ENCODE data around the gene RAB11FIP4. TPM values are rescaled to one million over a fixed set of nuclear protein-coding genes. Genes with fewer than 3 reads are reported as not detected.

Gene RAB11FIP4
- total RNA-seq, 1 donor from 2014 or later: 21.2 TPM

DNA sequence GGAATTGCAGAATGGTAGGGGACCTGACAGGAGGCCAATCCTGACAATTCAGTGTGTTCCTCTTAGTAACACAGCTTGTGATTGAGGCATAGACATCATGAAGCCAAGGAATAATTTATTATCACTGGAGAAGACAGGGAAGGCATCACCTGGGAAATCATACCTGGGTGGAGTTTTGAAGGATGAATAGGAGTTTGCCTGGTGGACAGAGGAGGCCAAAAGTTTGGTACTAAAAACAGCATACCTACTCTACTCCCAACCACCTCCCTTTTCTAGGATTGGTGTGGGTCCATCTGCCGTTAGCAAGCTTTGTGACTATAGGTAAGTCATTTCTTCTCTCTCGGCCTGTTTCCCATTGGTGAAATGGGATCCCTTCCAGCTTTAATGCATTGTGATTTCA lies 88.0 kb downstream of the RAB11FIP4 start:
- Mint-ChIP-seq H3K36me3 (no peaks in the 10 kb centered on the region), H3K4me1 (no peaks in the 10 kb centered on the region), H3K27ac (no peak overlapping the region), H3K9me3 (no peaks in the 10 kb centered on the region), H3K4me3 (no peak overlapping the region), H3K27me3 (ENCODE audit: low read depth) (peaks cover 9% of the 10 kb centered on the region)
- TF ChIP-seq, protein P1, sequence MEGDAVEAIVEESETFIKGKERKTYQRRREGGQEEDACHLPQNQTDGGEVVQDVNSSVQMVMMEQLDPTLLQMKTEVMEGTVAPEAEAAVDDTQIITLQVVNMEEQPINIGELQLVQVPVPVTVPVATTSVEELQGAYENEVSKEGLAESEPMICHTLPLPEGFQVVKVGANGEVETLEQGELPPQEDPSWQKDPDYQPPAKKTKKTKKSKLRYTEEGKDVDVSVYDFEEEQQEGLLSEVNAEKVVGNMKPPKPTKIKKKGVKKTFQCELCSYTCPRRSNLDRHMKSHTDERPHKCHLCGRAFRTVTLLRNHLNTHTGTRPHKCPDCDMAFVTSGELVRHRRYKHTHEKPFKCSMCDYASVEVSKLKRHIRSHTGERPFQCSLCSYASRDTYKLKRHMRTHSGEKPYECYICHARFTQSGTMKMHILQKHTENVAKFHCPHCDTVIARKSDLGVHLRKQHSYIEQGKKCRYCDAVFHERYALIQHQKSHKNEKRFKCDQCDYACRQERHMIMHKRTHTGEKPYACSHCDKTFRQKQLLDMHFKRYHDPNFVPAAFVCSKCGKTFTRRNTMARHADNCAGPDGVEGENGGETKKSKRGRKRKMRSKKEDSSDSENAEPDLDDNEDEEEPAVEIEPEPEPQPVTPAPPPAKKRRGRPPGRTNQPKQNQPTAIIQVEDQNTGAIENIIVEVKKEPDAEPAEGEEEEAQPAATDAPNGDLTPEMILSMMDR (IDR thresholded peaks at IDR 0.05; ENCODE audit: unreplicated experiment): no peak
- DNase-seq (ENCODE audit: low spot score in 2 of 2, unreplicated experiment in 2 of 2): no peak

DNA sequence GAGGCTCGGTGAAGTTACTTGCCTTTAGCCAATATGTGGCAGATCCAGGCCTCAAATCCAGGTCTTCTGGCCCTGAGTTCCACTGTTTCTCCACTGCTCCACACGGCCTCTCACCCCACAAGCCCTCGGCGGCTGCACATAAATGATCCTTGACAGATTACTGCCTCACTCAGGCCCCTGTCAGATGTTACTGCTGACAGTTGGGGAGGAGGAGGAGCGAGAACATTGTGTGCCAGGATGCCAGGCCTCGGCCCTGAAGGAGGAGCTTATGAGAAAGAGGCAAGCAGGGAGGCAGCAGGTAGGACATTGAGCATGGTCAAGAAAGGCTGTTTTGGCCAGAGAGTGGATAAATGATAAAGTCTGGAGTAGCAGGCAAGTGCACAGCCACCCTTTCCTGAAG lies 88.6 kb downstream of the RAB11FIP4 start:
- H3K4me1 Mint-ChIP-seq: no peaks in the 10 kb centered on the region
- no peak overlapping the region for H3K4me3 Mint-ChIP-seq
- TF ChIP-seq, protein P1 (IDR thresholded peaks at IDR 0.05; ENCODE audit: unreplicated experiment): no peak
- H3K36me3 Mint-ChIP-seq: no peaks in the 10 kb centered on the region
- no peak overlapping the region for H3K27ac Mint-ChIP-seq
- DNase-seq (ENCODE audit: low spot score in 2 of 2, unreplicated experiment in 2 of 2): no peak
- H3K9me3 Mint-ChIP-seq: no peaks in the 10 kb centered on the region
- H3K27me3 Mint-ChIP-seq (ENCODE audit: low read depth): peaks cover 6% of the 10 kb centered on the region

DNA sequence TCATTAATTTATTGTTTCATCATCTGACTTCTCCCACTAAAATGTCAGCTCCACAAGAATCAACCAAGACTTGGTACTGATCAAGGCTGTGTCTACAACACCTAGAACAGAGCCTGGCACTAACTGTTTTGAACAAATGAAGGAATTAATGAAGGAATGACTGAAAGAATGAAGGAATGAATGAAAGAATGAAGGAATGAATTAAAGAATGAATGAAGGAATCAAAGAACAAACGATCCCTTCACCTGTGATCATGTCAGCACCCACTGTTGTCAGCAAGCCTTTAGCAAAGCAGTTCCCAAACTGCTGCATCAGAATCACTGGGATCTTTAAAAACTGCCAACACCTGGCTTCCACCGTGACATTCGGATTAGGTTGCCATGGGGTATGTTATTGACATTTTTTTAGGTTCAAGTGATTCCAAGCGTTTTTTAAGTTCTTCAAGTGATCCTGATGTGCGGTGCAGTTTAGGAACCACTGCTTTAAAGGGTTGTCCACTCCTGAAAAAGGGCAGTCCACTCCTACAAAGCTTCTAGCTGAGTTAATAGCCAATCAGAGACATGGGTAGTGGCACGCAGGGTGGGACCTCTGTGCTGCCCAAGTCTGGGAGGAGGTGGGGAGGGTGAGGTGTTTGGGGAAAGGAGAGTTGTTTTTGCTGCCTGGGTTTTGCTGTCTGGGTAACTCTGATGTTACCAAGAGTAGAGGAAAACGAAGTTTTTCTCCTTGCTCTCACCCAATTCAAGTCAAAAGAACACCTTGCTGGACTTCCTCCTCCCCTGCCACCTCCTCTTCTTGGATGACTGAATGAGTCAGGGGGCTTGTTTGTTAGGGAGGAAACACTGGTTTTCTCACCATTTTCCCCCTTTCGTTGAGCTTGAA lies 89.7 kb downstream of the RAB11FIP4 start:
- DNase-seq (ENCODE audit: low spot score in 2 of 2, unreplicated experiment in 2 of 2): no peak
- Mint-ChIP-seq H3K4me1 (no peaks in the 10 kb centered on the region), H3K4me3 (no peak overlapping the region), H3K27ac (no peak overlapping the region), H3K9me3 (no peaks in the 10 kb centered on the region), H3K36me3 (no peaks in the 10 kb centered on the region), H3K27me3 (ENCODE audit: low read depth) (peaks cover 7% of the 10 kb centered on the region)
- TF ChIP-seq, protein P1 (IDR thresholded peaks at IDR 0.05; ENCODE audit: unreplicated experiment): no peak

DNA sequence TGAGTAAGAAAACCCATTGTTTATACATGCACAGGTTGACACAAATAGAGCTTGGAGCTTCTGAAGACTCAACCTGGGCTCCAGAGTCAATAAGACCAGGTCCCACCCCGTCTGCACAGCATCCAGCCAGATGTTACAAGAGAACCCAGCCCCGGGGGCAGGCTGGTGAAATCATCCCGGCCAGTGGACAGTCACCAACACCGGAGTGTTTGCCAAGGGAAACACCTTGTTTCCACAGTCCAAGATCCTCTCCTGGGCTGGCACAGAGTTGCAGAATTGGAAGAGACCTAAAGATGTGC lies 90.3 kb downstream of the RAB11FIP4 start:
- H3K36me3 Mint-ChIP-seq: no peaks in the 10 kb centered on the region

DNA sequence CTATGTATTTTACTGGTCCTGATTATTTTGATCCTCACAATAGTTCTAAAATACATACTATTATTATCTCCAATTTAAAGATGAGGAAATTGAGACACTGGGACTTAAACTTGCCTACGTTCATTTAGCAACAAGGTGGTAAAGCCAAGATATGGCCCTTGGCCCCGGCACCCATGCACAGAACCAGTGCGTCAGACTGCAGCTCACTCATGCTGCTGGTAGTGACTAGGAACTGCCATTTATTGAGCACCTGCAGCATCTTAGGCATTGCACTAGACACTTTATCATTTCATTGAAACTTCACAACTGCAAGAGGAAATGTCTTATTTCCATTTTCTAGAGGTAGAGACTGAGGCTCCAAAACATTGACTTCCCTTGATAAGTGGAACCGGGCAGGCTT lies 93.3 kb downstream of the RAB11FIP4 start:
- TF ChIP-seq, protein P1 (IDR thresholded peaks at IDR 0.05; ENCODE audit: unreplicated experiment): no peak
- Mint-ChIP-seq H3K27me3 (ENCODE audit: low read depth) (peaks cover 25% of the 10 kb centered on the region), H3K36me3 (no peaks in the 10 kb centered on the region), H3K27ac (no peak overlapping the region), H3K4me1 (peaks cover 14% of the 10 kb centered on the region), H3K4me3 (no peak overlapping the region), H3K9me3 (no peaks in the 10 kb centered on the region)
- DNase-seq (ENCODE audit: low spot score in 2 of 2, unreplicated experiment in 2 of 2): no peak

More for the DNA sequence above, 90.3 kb downstream of the RAB11FIP4 start:
- Mint-ChIP-seq H3K27me3 (ENCODE audit: low read depth) (peaks cover 9% of the 10 kb centered on the region), H3K9me3 (no peaks in the 10 kb centered on the region), H3K4me3 (no peak overlapping the region), H3K4me1 (no peaks in the 10 kb centered on the region), H3K27ac (no peak overlapping the region)
- TF ChIP-seq, protein P1 (IDR thresholded peaks at IDR 0.05; ENCODE audit: unreplicated experiment): no peak
- DNase-seq (ENCODE audit: low spot score in 2 of 2, unreplicated experiment in 2 of 2): no peak
